HepG2 (cell line): Measurements from ENCODE around the gene GRIP1. TPM values are rescaled to one million over a fixed set of nuclear protein-coding genes. Genes with fewer than 3 reads are reported as not detected.

ENCODE experiments used
- ATAC-seq: fragments of 200-7000 bp; cut with Tn5 transposase; 3 replicates; pipeline ENCODE4 v1.9.1; 2020; ENCODE audit warnings: mild to moderate bottlenecking, moderate library complexity
- BruUV-seq: library from RNA; stranded (reverse); fragments of 400-500 nt; replicated peaks from 2 replicates; lab custom pipeline; 2021; lab: Mats Ljungman, UMichigan
- CTCF ChIA-PET: fragments of 300-600 bp; formaldehyde crosslinking; extraction: SDS; loops from one replicate; lab custom pipeline; 2021; ENCODE audit warnings: low total read pairs, inconsistent platforms, low intra/inter-chr PET ratio; lab: Yijun Ruan, JAX
- POLR2A ChIA-PET: fragments of 350-600 bp; sonication (Branson Sonifier 250); formaldehyde crosslinking; loops from one replicate; lab custom pipeline; 2020; ENCODE audit warnings: antibody characterized with exemption, inconsistent platforms; lab: Yijun Ruan, JAX
- DNase-seq: peaks from one replicate; pipeline ENCODE4 v3.0.0-alpha.2; 2015; ENCODE audit warnings: low spot score
- FAIRE-seq: peaks from 3 replicates; lab custom pipeline; 2011; peaks lifted over from hg19 to GRCh38; lab: Jason Lieb, UNC
- H2AFZ ChIP-seq: one replicate; pipeline ENCODE4 v1.6.1; 2011; ENCODE audit warnings: low read length, inconsistent platforms
- H3K27ac ChIP-seq: fragments of 300-600 bp; 3 replicates; pipeline ENCODE4 v1.8.0; 2011; ENCODE audit warnings: mixed run types, mild to moderate bottlenecking, mixed read lengths, low read length, inconsistent platforms; ENCODE audit not compliant: insufficient read depth; ENCODE audit errors: extremely low read length
- H3K27me3 ChIP-seq, 2 experiments: fragments of 200-600 bp in 1 of 2; 2 replicates in 1 of 2; 3 replicates in 1 of 2; pipeline versions ENCODE4 v1.6.0 to v1.8.0; 2011; ENCODE audit warnings: low read length in 2 of 2, mild to moderate bottlenecking in 2 of 2, moderate library complexity in 2 of 2, inconsistent platforms in 1 of 2; ENCODE audit not compliant: insufficient read depth in 2 of 2, control insufficient read depth in 1 of 2
- H3K36me3 ChIP-seq, 2 experiments: fragments of 200-600 bp in 1 of 2; replicated peaks in 1 of 2; 2 replicates in 1 of 2; 3 replicates in 1 of 2; pipeline versions ENCODE4 v1.5.1 to v1.8.0; 2011; ENCODE audit warnings: low read length in 2 of 2, inconsistent platforms in 1 of 2; ENCODE audit not compliant: insufficient read depth in 2 of 2, control insufficient read depth in 1 of 2
- H3K4me1 ChIP-seq: 2 replicates; pipeline ENCODE4 v1.5.1; 2012; ENCODE audit warnings: low read length, inconsistent platforms; ENCODE audit not compliant: insufficient read depth
- H3K4me2 ChIP-seq: 2 replicates; pipeline ENCODE4 v1.6.0; 2011; ENCODE audit warnings: low read depth, low read length, inconsistent platforms
- H3K4me3 ChIP-seq, 3 experiments: fragments of 200-600 bp in 1 of 3; sonication (generic), shearing (Covaris generic) in 1 of 3; replicated peaks in 1 of 3; 2 replicates each; pipeline ENCODE4 v1.5.1; 2011 to 2016; ENCODE audit warnings: low read length in 3 of 3, inconsistent platforms in 2 of 3, low read depth in 2 of 3, mild to moderate bottlenecking in 2 of 3, control low read depth in 1 of 3, mixed read lengths in 1 of 3; ENCODE audit not compliant: insufficient read depth in 1 of 3
- H3K79me2 ChIP-seq: one replicate; pipeline ENCODE4 v1.6.1; 2011; ENCODE audit warnings: low read length, inconsistent platforms; ENCODE audit not compliant: insufficient read depth
- H3K9ac ChIP-seq: 2 replicates; pipeline ENCODE4 v1.6.0; 2011; ENCODE audit warnings: mild to moderate bottlenecking, low read depth, low read length, inconsistent platforms; ENCODE audit not compliant: insufficient read depth
- H3K9me3 ChIP-seq: 2 replicates; pipeline ENCODE4 v1.5.1; 2012; ENCODE audit warnings: mild to moderate bottlenecking, low read length
- H4K20me1 ChIP-seq: 2 replicates; pipeline ENCODE4 v1.6.0; 2011; ENCODE audit warnings: inconsistent platforms, mild to moderate bottlenecking, low read length, moderate library complexity; ENCODE audit not compliant: insufficient read depth
- ARHGAP35 ChIP-seq: sonication (generic); formaldehyde crosslinking; IDR thresholded peaks from 2 replicates; pipeline ENCODE4 v1.9.0; 2022; ENCODE audit warnings: mild to moderate bottlenecking, inconsistent platforms, moderate library complexity, missing genetic modification reagents, borderline replicate concordance
- CEBPB ChIP-seq: IDR thresholded peaks from 2 replicates; pipeline ENCODE4 v1.6.1; 2011; ENCODE audit warnings: low read depth, low read length, improper control_type of control experiment, borderline replicate concordance
- CENPX ChIP-seq: sonication (generic); formaldehyde crosslinking; IDR thresholded peaks from 2 replicates; pipeline ENCODE4 v1.9.0; 2021; ENCODE audit warnings: mild to moderate bottlenecking, missing genetic modification reagents, moderate library complexity
- ERF ChIP-seq: IDR thresholded peaks from 2 replicates; pipeline ENCODE4 v1.6.1; 2018; ENCODE audit warnings: missing biosample characterization, missing genetic modification reagents
- NFYB ChIP-seq: sonication (generic); formaldehyde crosslinking; IDR thresholded peaks from 2 replicates; pipeline ENCODE4 v1.4.0; 2020; ENCODE audit warnings: missing genetic modification reagents
- RBFOX2 ChIP-seq: fragments of 200-400 bp; formaldehyde crosslinking; IDR thresholded peaks from 2 replicates; pipeline ENCODE4 v1.6.1; 2017; ENCODE audit warnings: low read depth, mild to moderate bottlenecking, low read length
- ZBTB3 ChIP-seq: sonication (generic); formaldehyde crosslinking; IDR thresholded peaks from 2 replicates; pipeline ENCODE4 v1.4.0; 2020; ENCODE audit warnings: low read depth, mild to moderate bottlenecking, moderate library complexity, missing genetic modification reagents, borderline replicate concordance
- ZMAT5 ChIP-seq: sonication (generic); formaldehyde crosslinking; IDR thresholded peaks from 2 replicates; pipeline ENCODE4 v1.5.0; 2020; ENCODE audit warnings: mild to moderate bottlenecking, low read depth, missing genetic modification reagents, borderline replicate concordance
- ZNF296 ChIP-seq: sonication (generic); formaldehyde crosslinking; conservative IDR thresholded peaks from 2 replicates; pipeline ENCODE4 v1.5.0; 2020; ENCODE audit warnings: mild to moderate bottlenecking, missing genetic modification reagents
- ZNF367 ChIP-seq: sonication (generic); formaldehyde crosslinking; IDR thresholded peaks from 2 replicates; pipeline ENCODE4 v1.4.0; 2020; ENCODE audit warnings: missing genetic modification reagents, borderline replicate concordance
- ZNF615 ChIP-seq: sonication (generic); formaldehyde crosslinking; IDR thresholded peaks from 2 replicates; pipeline ENCODE4 v1.5.0; 2020; ENCODE audit warnings: mild to moderate bottlenecking, missing genetic modification reagents, borderline replicate concordance
- WGBS: methylation state at CpG from one replicate; pipeline ENCODE4 v1.1.6; 2017; ENCODE audit warnings: low lambda C conversion rate; 5-methylcytosine and 5-hydroxymethylcytosine counted together
- in situ Hi-C: cut with HindIII; loops from 2 replicates; pipeline ENCODE4 v1.10.0; 2017; ENCODE audit warnings: low pct_unique_long_range_greater_than_20kb; ENCODE audit not compliant: extremely low pct_ligation_motif_present
- intact Hi-C: fragments of 100-400 bp; cut with micrococcal nuclease; formaldehyde crosslinking; loops from one replicate; pipeline ENCODE4 v1.10.0; 2022; ENCODE audit not compliant: unreplicated experiment
- polyA plus RNA-seq, 8 experiments: library from polyadenylated mRNA; depleted of rRNA in 3 of 8; stranded (reverse) in 7 of 8; unstranded in 1 of 8; fragments of >200 nt; fragmentation: Illumina TruSeq in 4 of 8; extraction: Trizol in 4 of 8; gene quantifications; 2 replicates each; pipeline versions ENCODE4 v1.2.1 to v1.2.3, GENCODE V29; 2011 to 2016; ENCODE audit warnings: low read depth in 4 of 8, missing spikeins in 1 of 8, mixed read lengths in 1 of 8; ENCODE audit not compliant: insufficient read depth in 1 of 8
- total RNA-seq, 5 experiments: library from RNA; depleted of rRNA; stranded (reverse); fragments of >200 nt; fragmentation: Illumina TruSeq; extraction: Trizol; gene quantifications; 2 replicates each; pipeline ENCODE4 v1.2.3, GENCODE V29; 2016; ENCODE audit warnings: low read depth in 1 of 5

GRIP1 gene
- total and polyA plus RNA-seq, 2 of the 13 experiments (the other 11 are each of a cell fraction or from before 2014, with no cell fraction given), result not detected

GRCh38 chr12:66345212-66345611 is 333.7 kb downstream of the GRIP1 start:
- Histone ChIP-seq H3K79me2 (no peaks in the 10 kb centered on the region), H3K4me2 (no peak overlapping the region), H3K9ac (no peak overlapping the region), H3K4me1 (no peaks in the 10 kb centered on the region), H3K27me3 (no peaks in the 10 kb centered on the region), H3K4me3 (no peak overlapping the region), H3K27ac (no peak overlapping the region), H3K36me3 (peaks cover 0 to 2% of the 10 kb centered on the region in 2 experiments; a peak in 1 of 5 replicates), H2AFZ (no peak overlapping the region), H4K20me1 (no peaks in the 10 kb centered on the region), H3K9me3 (peaks cover 12% of the 10 kb centered on the region)
- FAIRE-seq (no peak), DNase-seq (no peak), ATAC-seq (no peak)
- intact Hi-C loops (no loop called here), in situ Hi-C loops (no loop called here)
- 96% methylated on average over 3 of the region's 3 CpGs for WGBS
- no TSS peak for BruUV-seq
- CTCF ChIA-PET, result no interaction called here
- TF ChIP-seq ZNF367 (CRISPR knock-in tag), result no peak
- TF ChIP-seq CENPX (CRISPR knock-in tag), result no peak
- no peak for TF ChIP-seq ZBTB3 (CRISPR knock-in tag)
- no peak for TF ChIP-seq ZNF615 (CRISPR knock-in tag)
- no peak for TF ChIP-seq RBFOX2
- TF ChIP-seq ARHGAP35 (CRISPR knock-in tag), result no peak
- TF ChIP-seq ERF (CRISPR knock-in tag), result no peak
- no peak for TF ChIP-seq CEBPB
- TF ChIP-seq NFYB (CRISPR knock-in tag), result no peak
- TF ChIP-seq ZMAT5, result no peak
- TF ChIP-seq ZNF296 (CRISPR knock-in tag), result no peak
- POLR2A ChIA-PET, result no interaction called here
